Stomach (tissue), 4 donors: Measurements from ENCODE around the gene UPP2.

Source experiments
- POLR2A ChIP-seq, 4 donors: fragments of 450-650 bp; IDR thresholded peaks; one replicate each; pipeline ENCODE4 v1.6.1; 2016; ENCODE audit warnings: antibody characterized with exemption in 4 of 4, control low read depth in 2 of 4, mild to moderate bottlenecking in 1 of 4, moderate library complexity in 1 of 4
- POLR2AphosphoS5 ChIP-seq, 3 donors: sonication (generic); formaldehyde crosslinking; IDR thresholded peaks; one replicate each; pipeline ENCODE4 v1.6.1; 2016; ENCODE audit warnings: antibody characterized with exemption in 3 of 3
- TF ChIP-seq, protein P1 (sequence below), 7 experiments: fragments of 450-650 bp in 4 of 7; fragments of 200-600 bp in 3 of 7; sonication (generic) in 3 of 7; IDR thresholded peaks; one replicate each; pipeline ENCODE4 v1.5.1; 2016 to 2019; ENCODE audit warnings: antibody characterized with exemption in 7 of 7, control low read depth in 2 of 7, mild to moderate bottlenecking in 1 of 7

DNA sequence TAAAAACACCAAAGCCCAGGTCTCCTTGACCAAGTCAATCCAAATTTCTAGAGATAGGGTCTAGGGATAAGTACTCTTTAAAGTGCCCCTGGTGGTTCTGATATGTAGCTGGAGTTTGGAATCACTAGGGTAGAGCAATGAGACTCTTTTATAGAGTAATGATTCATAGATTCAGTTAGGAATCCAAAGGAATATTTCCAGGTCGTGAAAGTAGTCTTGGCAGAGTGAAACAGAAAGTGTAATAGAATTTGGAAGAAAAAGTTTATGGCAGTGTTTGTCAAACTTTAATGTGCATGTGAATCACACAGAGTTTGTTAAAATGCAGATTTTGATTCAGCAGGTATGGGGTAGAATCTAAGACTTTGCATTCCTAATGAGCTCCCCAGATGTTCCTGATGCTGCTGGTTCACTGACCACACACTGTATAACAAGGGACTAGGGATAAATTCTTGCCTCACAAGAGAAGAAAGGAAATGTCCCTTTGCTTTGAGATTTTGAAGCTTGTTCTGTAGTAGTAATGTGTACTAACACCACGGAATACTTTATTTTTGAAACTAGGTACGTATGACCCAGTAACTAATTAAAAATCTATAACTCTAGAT lies 1.8 kb downstream of the UPP2 start:
- TF ChIP-seq, protein P1, sequence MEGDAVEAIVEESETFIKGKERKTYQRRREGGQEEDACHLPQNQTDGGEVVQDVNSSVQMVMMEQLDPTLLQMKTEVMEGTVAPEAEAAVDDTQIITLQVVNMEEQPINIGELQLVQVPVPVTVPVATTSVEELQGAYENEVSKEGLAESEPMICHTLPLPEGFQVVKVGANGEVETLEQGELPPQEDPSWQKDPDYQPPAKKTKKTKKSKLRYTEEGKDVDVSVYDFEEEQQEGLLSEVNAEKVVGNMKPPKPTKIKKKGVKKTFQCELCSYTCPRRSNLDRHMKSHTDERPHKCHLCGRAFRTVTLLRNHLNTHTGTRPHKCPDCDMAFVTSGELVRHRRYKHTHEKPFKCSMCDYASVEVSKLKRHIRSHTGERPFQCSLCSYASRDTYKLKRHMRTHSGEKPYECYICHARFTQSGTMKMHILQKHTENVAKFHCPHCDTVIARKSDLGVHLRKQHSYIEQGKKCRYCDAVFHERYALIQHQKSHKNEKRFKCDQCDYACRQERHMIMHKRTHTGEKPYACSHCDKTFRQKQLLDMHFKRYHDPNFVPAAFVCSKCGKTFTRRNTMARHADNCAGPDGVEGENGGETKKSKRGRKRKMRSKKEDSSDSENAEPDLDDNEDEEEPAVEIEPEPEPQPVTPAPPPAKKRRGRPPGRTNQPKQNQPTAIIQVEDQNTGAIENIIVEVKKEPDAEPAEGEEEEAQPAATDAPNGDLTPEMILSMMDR (IDR thresholded peaks at IDR 0.05) = no peak
- TF ChIP-seq POLR2AphosphoS5 (IDR thresholded peaks at IDR 0.05) (no peak), POLR2A (IDR thresholded peaks at IDR 0.05) (no peak)
